K562 (cell line): ENCODE data around the gene PFN3. TPM values are rescaled to one million over a fixed set of nuclear protein-coding genes. Genes with fewer than 3 reads are reported as not detected.

Experiments
- ARID2 ChIP-seq: fragments of 450-650 bp; IDR thresholded peaks from 2 replicates; pipeline ENCODE4 v1.6.1; 2017; ENCODE audit warnings: antibody characterized with exemption, mild to moderate bottlenecking
- ATF3 ChIP-seq, 2 experiments: fragments of 450-650 bp in 1 of 2; sonication (generic) in 1 of 2; formaldehyde crosslinking in 1 of 2; IDR thresholded peaks in 1 of 2; conservative IDR thresholded peaks in 1 of 2; 2 replicates each; pipeline versions ENCODE4 v1.6.1 to v1.8.1; 2016 to 2023; ENCODE audit warnings: mild to moderate bottlenecking in 2 of 2, moderate library complexity in 2 of 2, inconsistent platforms in 1 of 2, missing genetic modification reagents in 1 of 2
- BCL6 ChIP-seq: fragments of 250-450 bp; sonication (Bioruptor Pico); IDR thresholded peaks from 2 replicates; pipeline ENCODE4 v1.4.0; 2020
- CCAR2 ChIP-seq: fragments of 200-400 bp; formaldehyde crosslinking; IDR thresholded peaks from 2 replicates; pipeline ENCODE4 v1.6.1; 2017; ENCODE audit warnings: mild to moderate bottlenecking, low read depth, low read length
- CLOCK ChIP-seq: fragments of 250-450 bp; sonication (Bioruptor Pico); IDR thresholded peaks from 2 replicates; pipeline ENCODE4 v1.4.0; 2020; ENCODE audit warnings: mild to moderate bottlenecking, moderate library complexity, borderline replicate concordance
- FOS ChIP-seq: IDR thresholded peaks from 3 replicates; pipeline ENCODE4 v1.6.1; 2011; ENCODE audit not compliant: insufficient read length; ENCODE audit errors: extremely low read depth
- KAT7 ChIP-seq: sonication (generic); formaldehyde crosslinking; IDR thresholded peaks from 2 replicates; pipeline ENCODE4 v1.8.0; 2022; ENCODE audit warnings: missing genetic modification reagents, mild to moderate bottlenecking, borderline replicate concordance
- KDM5B ChIP-seq: fragments of 200-600 bp; sonication (generic); IDR thresholded peaks from 2 replicates; pipeline ENCODE4 v1.6.1; 2012; ENCODE audit warnings: low read depth, mild to moderate bottlenecking, moderate library complexity, low read length, control low read depth, inconsistent platforms; ENCODE audit not compliant: insufficient replicate concordance
- MCM3 ChIP-seq: fragments of 450-650 bp; IDR thresholded peaks from 2 replicates; pipeline ENCODE4 v1.6.1; 2016
- MYC ChIP-seq, 2 experiments: fragments of 250-450 bp in 1 of 2; sonication (Bioruptor Pico) in 1 of 2; IDR thresholded peaks; 2 replicates each; pipeline versions ENCODE4 v1.5.1 to v1.6.1; 2012 to 2021; ENCODE audit warnings: low read depth in 2 of 2, borderline replicate concordance in 1 of 2, improper control_type of control experiment in 1 of 2, low read length in 1 of 2, mild to moderate bottlenecking in 1 of 2, moderate library complexity in 1 of 2
- SMARCA4 ChIP-seq: fragments of 450-650 bp; IDR thresholded peaks from 2 replicates; pipeline ENCODE4 v1.6.1; 2016
- TARDBP ChIP-seq: fragments of 450-650 bp; IDR thresholded peaks from 2 replicates; pipeline ENCODE4 v1.6.1; 2016
- ZC3H11A ChIP-seq: IDR thresholded peaks from 2 replicates; pipeline ENCODE4 v1.6.1; 2012; ENCODE audit warnings: low read depth, low read length, improper control_type of control experiment
- ZKSCAN8 ChIP-seq: fragments of 200-800 bp; sonication (Bioruptor generic); IDR thresholded peaks from 2 replicates; pipeline ENCODE4 v1.6.1; 2016; ENCODE audit warnings: missing genetic modification characterization, missing compliant biosample characterization
- ZNF239 ChIP-seq: fragments of 250-450 bp; sonication (Bioruptor Pico); IDR thresholded peaks from 2 replicates; pipeline ENCODE4 v1.4.0; 2020; ENCODE audit warnings: mild to moderate bottlenecking
- ZNF668 ChIP-seq: fragments of 250-450 bp; sonication (Bioruptor Pico); IDR thresholded peaks from 2 replicates; pipeline ENCODE4 v1.8.0; 2022; ENCODE audit warnings: mild to moderate bottlenecking, inconsistent platforms
- polyA plus RNA-seq, 8 experiments: library from polyadenylated mRNA; depleted of rRNA in 4 of 8; stranded (reverse) in 5 of 8; unstranded in 3 of 8; fragments of >200 nt; fragmentation: Nextera tagmentation in 2 of 8; fragmentation: Illumina TruSeq in 1 of 8; extraction: Ambion mirVana in 2 of 8; extraction: Trizol in 1 of 8; gene quantifications; 2 replicates each; pipeline versions ENCODE4 v1.2.1 to v1.2.3, GENCODE V29; 2011 to 2014; ENCODE audit warnings: inconsistent platforms in 1 of 8, missing spikeins in 1 of 8
- total RNA-seq, 7 experiments: library from RNA; depleted of rRNA in 6 of 7; stranded (reverse); fragments of >200 nt in 6 of 7; fragmentation: Illumina TruSeq in 2 of 7; extraction: Trizol in 2 of 7; gene quantifications; 2 replicates each; pipeline versions ENCODE4 v1.2.1 to v1.2.3, GENCODE V29; 2011 to 2021; ENCODE audit warnings: low replicate concordance in 1 of 7
- TF ChIP-seq, protein P1 (sequence below): IDR thresholded peaks from 3 replicates; pipeline ENCODE4 v1.6.1; 2011; ENCODE audit warnings: borderline replicate concordance, mild to moderate bottlenecking, moderate library complexity; ENCODE audit not compliant: insufficient read length; ENCODE audit errors: extremely low read depth
- TF ChIP-seq, protein P2 (sequence below): fragments of 450-650 bp; formaldehyde crosslinking; IDR thresholded peaks from 2 replicates; pipeline ENCODE4 v1.4.0; 2022; ENCODE audit warnings: missing genetic modification characterization

The PFN3 gene
- total and polyA plus RNA-seq, 9 of the 15 experiments (the other 6 are each of a cell fraction or from before 2014, with no cell fraction given): not detected

GRCh38 chr5:177427211-177427822, 26.9 kb upstream of the PFN3 start (continued):
- no peak for TF ChIP-seq ATF3 (IDR thresholded peaks at IDR 0.05)
- TF ChIP-seq ATF3 (CRISPR knock-in tag; conservative IDR thresholded peaks at IDR 0.05): no peak
- TF ChIP-seq SMARCA4: no peak
- TF ChIP-seq KAT7 (CRISPR knock-in tag): peak; percentile 77; the same call in 1 of the 2 replicates
- no peak for TF ChIP-seq TARDBP
- no peak for TF ChIP-seq ZKSCAN8
- TF ChIP-seq ZNF668 (CRISPR knock-in tag): no peak
- TF ChIP-seq, protein P1, sequence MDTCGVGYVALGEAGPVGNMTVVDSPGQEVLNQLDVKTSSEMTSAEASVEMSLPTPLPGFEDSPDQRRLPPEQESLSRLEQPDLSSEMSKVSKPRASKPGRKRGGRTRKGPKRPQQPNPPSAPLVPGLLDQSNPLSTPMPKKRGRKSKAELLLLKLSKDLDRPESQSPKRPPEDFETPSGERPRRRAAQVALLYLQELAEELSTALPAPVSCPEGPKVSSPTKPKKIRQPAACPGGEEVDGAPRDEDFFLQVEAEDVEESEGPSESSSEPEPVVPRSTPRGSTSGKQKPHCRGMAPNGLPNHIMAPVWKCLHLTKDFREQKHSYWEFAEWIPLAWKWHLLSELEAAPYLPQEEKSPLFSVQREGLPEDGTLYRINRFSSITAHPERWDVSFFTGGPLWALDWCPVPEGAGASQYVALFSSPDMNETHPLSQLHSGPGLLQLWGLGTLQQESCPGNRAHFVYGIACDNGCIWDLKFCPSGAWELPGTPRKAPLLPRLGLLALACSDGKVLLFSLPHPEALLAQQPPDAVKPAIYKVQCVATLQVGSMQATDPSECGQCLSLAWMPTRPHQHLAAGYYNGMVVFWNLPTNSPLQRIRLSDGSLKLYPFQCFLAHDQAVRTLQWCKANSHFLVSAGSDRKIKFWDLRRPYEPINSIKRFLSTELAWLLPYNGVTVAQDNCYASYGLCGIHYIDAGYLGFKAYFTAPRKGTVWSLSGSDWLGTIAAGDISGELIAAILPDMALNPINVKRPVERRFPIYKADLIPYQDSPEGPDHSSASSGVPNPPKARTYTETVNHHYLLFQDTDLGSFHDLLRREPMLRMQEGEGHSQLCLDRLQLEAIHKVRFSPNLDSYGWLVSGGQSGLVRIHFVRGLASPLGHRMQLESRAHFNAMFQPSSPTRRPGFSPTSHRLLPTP: no peak
- TF ChIP-seq BCL6 (CRISPR knock-in tag): no peak
- TF ChIP-seq KDM5B: peak; percentile 20
- no peak for TF ChIP-seq ZC3H11A
- no peak for TF ChIP-seq ARID2
- TF ChIP-seq MCM3: no peak
- no peak for TF ChIP-seq FOS
- TF ChIP-seq MYC (IDR thresholded peaks at IDR 0.05; ENCODE audit: low read depth, low read length): peak; percentile 88
- no peak for TF ChIP-seq MYC (CRISPR knock-in tag; IDR thresholded peaks at IDR 0.05; ENCODE audit: borderline replicate concordance, low read depth)
- no peak for TF ChIP-seq CLOCK (CRISPR knock-in tag)
- TF ChIP-seq CCAR2: no peak
- TF ChIP-seq, protein P2, sequence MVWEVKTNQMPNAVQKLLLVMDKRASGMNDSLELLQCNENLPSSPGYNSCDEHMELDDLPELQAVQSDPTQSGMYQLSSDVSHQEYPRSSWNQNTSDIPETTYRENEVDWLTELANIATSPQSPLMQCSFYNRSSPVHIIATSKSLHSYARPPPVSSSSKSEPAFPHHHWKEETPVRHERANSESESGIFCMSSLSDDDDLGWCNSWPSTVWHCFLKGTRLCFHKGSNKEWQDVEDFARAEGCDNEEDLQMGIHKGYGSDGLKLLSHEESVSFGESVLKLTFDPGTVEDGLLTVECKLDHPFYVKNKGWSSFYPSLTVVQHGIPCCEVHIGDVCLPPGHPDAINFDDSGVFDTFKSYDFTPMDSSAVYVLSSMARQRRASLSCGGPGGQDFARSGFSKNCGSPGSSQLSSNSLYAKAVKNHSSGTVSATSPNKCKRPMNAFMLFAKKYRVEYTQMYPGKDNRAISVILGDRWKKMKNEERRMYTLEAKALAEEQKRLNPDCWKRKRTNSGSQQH (CRISPR knock-in tag): no peak
- TF ChIP-seq ZNF239 (CRISPR knock-in tag): no peak
